ENCODE data around the gene ROGDI. TPM values are rescaled to one million over a fixed set of nuclear protein-coding genes. Genes with fewer than 3 reads are reported as not detected.

ROGDI gene
- total and polyA plus RNA-seq, 2 of the 13 experiments (the other 11 are each of a cell fraction or from before 2014, with no cell fraction given) = 19.2 to 42.1 TPM

DNA sequence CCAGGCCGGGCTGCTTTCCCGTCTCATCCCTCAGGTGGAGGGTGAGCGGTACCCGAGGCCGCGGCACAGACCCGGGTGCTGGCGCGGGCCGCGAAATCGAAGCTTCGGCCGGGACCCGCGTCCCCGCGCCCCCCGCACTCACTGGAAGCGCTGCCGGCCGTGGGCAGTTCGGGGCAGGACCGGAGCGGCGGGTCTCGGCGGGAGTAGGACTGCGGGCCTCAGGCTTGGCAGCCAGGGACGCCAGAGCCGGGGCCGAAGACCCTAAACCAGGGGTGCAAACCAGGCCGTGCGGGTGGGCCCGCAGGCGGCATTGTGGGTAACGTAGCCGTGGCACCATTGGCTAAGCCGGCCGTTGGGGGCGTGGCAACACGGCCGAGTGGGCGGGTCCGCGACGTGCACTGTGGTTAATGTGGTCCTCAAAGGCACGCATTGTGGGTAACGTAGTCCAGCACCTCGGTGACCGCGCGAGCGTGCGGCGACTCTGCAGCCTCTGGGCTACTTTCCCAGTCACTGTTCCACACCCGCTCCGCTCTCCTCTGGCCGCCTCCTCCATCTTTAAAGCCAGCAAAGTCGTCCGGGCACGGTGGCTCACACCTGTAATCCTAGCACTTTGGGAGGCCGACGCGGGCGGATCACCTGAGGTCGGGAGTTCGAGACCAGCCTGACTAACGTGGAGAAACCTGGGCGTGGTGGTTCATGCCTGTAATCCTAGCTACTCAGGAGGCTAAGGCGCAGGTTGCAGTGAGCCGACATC is 35.4 kb downstream of the ROGDI start, which contains the start of gene ZNF500 (continued):
- TF ChIP-seq, protein P1, sequence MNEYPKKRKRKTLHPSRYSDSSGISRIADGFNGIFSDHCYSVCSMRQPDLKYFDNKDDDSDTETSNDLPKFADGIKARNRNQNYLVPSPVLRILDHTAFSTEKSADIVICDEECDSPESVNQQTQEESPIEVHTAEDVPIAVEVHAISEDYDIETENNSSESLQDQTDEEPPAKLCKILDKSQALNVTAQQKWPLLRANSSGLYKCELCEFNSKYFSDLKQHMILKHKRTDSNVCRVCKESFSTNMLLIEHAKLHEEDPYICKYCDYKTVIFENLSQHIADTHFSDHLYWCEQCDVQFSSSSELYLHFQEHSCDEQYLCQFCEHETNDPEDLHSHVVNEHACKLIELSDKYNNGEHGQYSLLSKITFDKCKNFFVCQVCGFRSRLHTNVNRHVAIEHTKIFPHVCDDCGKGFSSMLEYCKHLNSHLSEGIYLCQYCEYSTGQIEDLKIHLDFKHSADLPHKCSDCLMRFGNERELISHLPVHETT (CRISPR knock-in tag; conservative IDR thresholded peaks at IDR 0.05) = 0 out of 2 replicates have a peak, but pooled peaks have one; percentile 28
- TF ChIP-seq, protein P2, sequence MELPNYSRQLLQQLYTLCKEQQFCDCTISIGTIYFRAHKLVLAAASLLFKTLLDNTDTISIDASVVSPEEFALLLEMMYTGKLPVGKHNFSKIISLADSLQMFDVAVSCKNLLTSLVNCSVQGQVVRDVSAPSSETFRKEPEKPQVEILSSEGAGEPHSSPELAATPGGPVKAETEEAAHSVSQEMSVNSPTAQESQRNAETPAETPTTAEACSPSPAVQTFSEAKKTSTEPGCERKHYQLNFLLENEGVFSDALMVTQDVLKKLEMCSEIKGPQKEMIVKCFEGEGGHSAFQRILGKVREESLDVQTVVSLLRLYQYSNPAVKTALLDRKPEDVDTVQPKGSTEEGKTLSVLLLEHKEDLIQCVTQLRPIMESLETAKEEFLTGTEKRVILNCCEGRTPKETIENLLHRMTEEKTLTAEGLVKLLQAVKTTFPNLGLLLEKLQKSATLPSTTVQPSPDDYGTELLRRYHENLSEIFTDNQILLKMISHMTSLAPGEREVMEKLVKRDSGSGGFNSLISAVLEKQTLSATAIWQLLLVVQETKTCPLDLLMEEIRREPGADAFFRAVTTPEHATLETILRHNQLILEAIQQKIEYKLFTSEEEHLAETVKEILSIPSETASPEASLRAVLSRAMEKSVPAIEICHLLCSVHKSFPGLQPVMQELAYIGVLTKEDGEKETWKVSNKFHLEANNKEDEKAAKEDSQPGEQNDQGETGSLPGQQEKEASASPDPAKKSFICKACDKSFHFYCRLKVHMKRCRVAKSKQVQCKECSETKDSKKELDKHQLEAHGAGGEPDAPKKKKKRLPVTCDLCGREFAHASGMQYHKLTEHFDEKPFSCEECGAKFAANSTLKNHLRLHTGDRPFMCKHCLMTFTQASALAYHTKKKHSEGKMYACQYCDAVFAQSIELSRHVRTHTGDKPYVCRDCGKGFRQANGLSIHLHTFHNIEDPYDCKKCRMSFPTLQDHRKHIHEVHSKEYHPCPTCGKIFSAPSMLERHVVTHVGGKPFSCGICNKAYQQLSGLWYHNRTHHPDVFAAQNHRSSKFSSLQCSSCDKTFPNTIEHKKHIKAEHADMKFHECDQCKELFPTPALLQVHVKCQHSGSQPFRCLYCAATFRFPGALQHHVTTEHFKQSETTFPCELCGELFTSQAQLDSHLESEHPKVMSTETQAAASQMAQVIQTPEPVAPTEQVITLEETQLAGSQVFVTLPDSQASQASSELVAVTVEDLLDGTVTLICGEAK (IDR thresholded peaks at IDR 0.05) = no peak
- TF ChIP-seq, protein P2 (CRISPR knock-in tag; IDR thresholded peaks at IDR 0.05) = peak; percentile 55; the same call in 1 of the 2 replicates
- TF ChIP-seq BHLHE40 (IDR thresholded peaks at IDR 0.05; ENCODE audit: low read length) (peak; percentile 50), CENPT (CRISPR knock-in tag; IDR thresholded peaks at IDR 0.05; ENCODE audit: low read depth) (no peak), ZNF792 (CRISPR knock-in tag; IDR thresholded peaks at IDR 0.05) (peak; percentile 42; the same call in 1 of the 2 replicates), KLF16 (CRISPR knock-in tag; IDR thresholded peaks at IDR 0.05) (peak in 1 of 2 experiments; percentile 87; a peak in 2 of 4 replicates), ZBTB7A (CRISPR knock-in tag; IDR thresholded peaks at IDR 0.05) (peak; percentile 89), DMAP1 (CRISPR knock-in tag; IDR thresholded peaks at IDR 0.05) (peak; percentile 83), HMG20A (CRISPR knock-in tag; IDR thresholded peaks at IDR 0.05; ENCODE audit: borderline replicate concordance) (no peak)
- TF ChIP-seq, protein P3, sequence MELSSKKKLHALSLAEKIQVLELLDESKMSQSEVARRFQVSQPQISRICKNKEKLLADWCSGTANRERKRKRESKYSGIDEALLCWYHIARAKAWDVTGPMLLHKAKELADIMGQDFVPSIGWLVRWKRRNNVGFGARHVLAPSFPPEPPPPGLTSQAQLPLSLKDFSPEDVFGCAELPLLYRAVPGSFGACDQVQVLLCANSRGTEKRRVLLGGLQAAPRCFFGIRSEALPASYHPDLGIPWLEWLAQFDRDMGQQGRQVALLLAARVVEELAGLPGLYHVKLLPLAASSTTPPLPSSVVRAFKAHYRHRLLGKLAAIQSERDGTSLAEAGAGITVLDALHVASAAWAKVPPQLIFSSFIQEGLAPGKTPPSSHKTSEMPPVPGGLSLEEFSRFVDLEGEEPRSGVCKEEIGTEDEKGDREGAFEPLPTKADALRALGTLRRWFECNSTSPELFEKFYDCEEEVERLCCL (CRISPR knock-in tag; IDR thresholded peaks at IDR 0.05; ENCODE audit: borderline replicate concordance) = no peak
- TF ChIP-seq, protein P4, sequence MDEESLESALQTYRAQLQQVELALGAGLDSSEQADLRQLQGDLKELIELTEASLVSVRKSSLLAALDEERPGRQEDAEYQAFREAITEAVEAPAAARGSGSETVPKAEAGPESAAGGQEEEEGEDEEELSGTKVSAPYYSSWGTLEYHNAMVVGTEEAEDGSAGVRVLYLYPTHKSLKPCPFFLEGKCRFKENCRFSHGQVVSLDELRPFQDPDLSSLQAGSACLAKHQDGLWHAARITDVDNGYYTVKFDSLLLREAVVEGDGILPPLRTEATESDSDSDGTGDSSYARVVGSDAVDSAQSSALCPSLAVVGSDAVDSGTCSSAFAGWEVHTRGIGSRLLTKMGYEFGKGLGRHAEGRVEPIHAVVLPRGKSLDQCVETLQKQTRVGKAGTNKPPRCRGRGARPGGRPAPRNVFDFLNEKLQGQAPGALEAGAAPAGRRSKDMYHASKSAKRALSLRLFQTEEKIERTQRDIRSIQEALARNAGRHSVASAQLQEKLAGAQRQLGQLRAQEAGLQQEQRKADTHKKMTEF (CRISPR knock-in tag; IDR thresholded peaks at IDR 0.05) = peak; percentile 81; the same call in 1 of the 2 replicates
- TF ChIP-seq, protein P5, sequence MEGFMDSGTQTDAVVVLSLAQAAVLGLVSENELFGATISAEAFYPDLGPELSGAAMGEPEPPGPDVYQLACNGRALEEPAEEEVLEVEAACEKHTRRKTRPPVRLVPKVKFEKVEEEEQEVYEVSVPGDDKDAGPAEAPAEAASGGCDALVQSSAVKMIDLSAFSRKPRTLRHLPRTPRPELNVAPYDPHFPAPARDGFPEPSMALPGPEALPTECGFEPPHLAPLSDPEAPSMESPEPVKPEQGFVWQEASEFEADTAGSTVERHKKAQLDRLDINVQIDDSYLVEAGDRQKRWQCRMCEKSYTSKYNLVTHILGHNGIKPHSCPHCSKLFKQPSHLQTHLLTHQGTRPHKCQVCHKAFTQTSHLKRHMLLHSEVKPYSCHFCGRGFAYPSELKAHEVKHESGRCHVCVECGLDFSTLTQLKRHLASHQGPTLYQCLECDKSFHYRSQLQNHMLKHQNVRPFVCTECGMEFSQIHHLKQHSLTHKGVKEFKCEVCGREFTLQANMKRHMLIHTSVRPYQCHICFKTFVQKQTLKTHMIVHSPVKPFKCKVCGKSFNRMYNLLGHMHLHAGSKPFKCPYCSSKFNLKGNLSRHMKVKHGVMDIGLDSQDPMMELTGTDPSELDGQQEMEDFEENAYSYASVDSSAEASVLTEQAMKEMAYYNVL (CRISPR knock-in tag; IDR thresholded peaks at IDR 0.05; ENCODE audit: borderline replicate concordance) = peak; percentile 81; the same call in 1 of the 2 replicates
